ENCODE measurements around the gene GADL1.

Gene GADL1

GRCh38 chr3:30719536-30719935 is 174.9 kb downstream of the GADL1 start:
- DNase-seq = no peak

- DNase-seq = no peak
Observed at GRCh38 chr3:30713885-30714503, 180.5 kb downstream of the GADL1 start.

- no peak for DNase-seq
Observed at GRCh38 chr3:30712991-30713390, 181.5 kb downstream of the GADL1 start.

GRCh38 chr3:30711867-30712266 is 182.6 kb downstream of the GADL1 start:
- no peak for DNase-seq

GRCh38 chr3:30711151-30711550 is 183.3 kb downstream of the GADL1 start:
- no peak for DNase-seq

- no peak for DNase-seq
Observed at GRCh38 chr3:30710017-30710416, 184.4 kb downstream of the GADL1 start.

- no peak for DNase-seq
Observed at GRCh38 chr3:30708472-30708871, 186.0 kb downstream of the GADL1 start.

GRCh38 chr3:30707825-30708224 is 186.6 kb downstream of the GADL1 start:
- no peak for DNase-seq

- no peak for DNase-seq
Observed at GRCh38 chr3:30704931-30705890, 189.2 kb downstream of the GADL1 start.

GRCh38 chr3:30702828-30703397 is 191.5 kb downstream of the GADL1 start:
- no peak for DNase-seq

- no peak for DNase-seq
Observed at GRCh38 chr3:30702038-30702827, 192.2 kb downstream of the GADL1 start.

- DNase-seq = no peak
Observed at GRCh38 chr3:30700702-30701321, 193.6 kb downstream of the GADL1 start.

GRCh38 chr3:30699927-30700326 is 194.5 kb downstream of the GADL1 start:
- DNase-seq = no peak

GRCh38 chr3:30698549-30698948 is 195.9 kb downstream of the GADL1 start:
- no peak for DNase-seq

GRCh38 chr3:30696896-30697295 is 197.6 kb downstream of the GADL1 start:
- no peak for DNase-seq

- DNase-seq = no peak
Observed at GRCh38 chr3:30696403-30696819, 198.1 kb downstream of the GADL1 start.

GRCh38 chr3:30695302-30696061 is 199.0 kb downstream of the GADL1 start:
- no peak for DNase-seq

GRCh38 chr3:30694668-30695067 is 199.8 kb downstream of the GADL1 start:
- DNase-seq = no peak

- DNase-seq = no peak
Observed at GRCh38 chr3:30694148-30694547, 200.3 kb downstream of the GADL1 start.

GRCh38 chr3:30693470-30694120 is 200.9 kb downstream of the GADL1 start:
- peak; percentile 71 for DNase-seq

- DNase-seq = no peak
Observed at GRCh38 chr3:30692498-30693130, 201.8 kb downstream of the GADL1 start.

All from fibroblast of skin of right quadriceps (primary cell).